ENCODE results near the gene KNDC1. TPM values are rescaled to one million over a fixed set of nuclear protein-coding genes. Genes with fewer than 3 reads are reported as not detected.

Gene KNDC1
- total and polyA plus RNA-seq, 2 of the 4 experiments (the other 2 are of a cell fraction): 0.18 to 1.1 TPM

GRCh38 chr10:133141144-133141957 lies 18.7 kb upstream of the KNDC1 start:
- intact Hi-C loops (cut with micrococcal nuclease): no loop called here
- CTCF ChIA-PET: interaction anchor here (0.5 kb wide), 1 partner anchor 322 kb away, joined by 4 read pairs; no protein-coding TSS in a partner anchor
- dilution Hi-C loops (cut with HindIII; ENCODE audit: low sequenced_read_pairs, unreplicated experiment): no loop called here

More at GRCh38 chr10:133141144-133141957, 18.7 kb upstream of the KNDC1 start:
- Histone ChIP-seq H3K9me3 (ENCODE audit: control insufficient read depth, insufficient read depth, low read length) (no peaks in the 10 kb centered on the region), H4K8ac (ENCODE audit: low read depth in 2 of 2, low read length in 2 of 2) (no peak overlapping the region), H3K14ac (replicated peaks; ENCODE audit: low read depth, low read length) (no peak overlapping the region), H2BK15ac (ENCODE audit: low read depth, low read length) (no peak overlapping the region), H2AK5ac (ENCODE audit: low read depth, low read length) (no peak overlapping the region), H3K56ac (ENCODE audit: extremely low read depth, insufficient read depth, low read length) (no peak overlapping the region), H2BK120ac (ENCODE audit: low read depth, low read length) (no peak overlapping the region), H3K9me1 (ENCODE audit: insufficient read depth, low read length) (no peaks in the 10 kb centered on the region), H3K23ac (ENCODE audit: low read depth, low read length) (no peak overlapping the region), H3K27ac (ENCODE audit: insufficient read depth, low read length) (no peak overlapping the region), H3K36me3 (ENCODE audit: control insufficient read depth, insufficient read depth, low read length) (no peaks in the 10 kb centered on the region), H4K5ac (ENCODE audit: low read depth, low read length) (no peak overlapping the region), H3K27me3 (ENCODE audit: control insufficient read depth, insufficient read depth, low read length) (peaks cover 12% of the 10 kb centered on the region), H2BK20ac (ENCODE audit: low read depth, low read length) (no peak overlapping the region), H3K4me3 (ENCODE audit: insufficient read depth, low read depth, low read length) (no peak overlapping the region), H3K18ac (ENCODE audit: low read depth, low read length) (no peak overlapping the region), H3K4me2 (ENCODE audit: low read depth, low read length) (no peak overlapping the region), H3K4ac (ENCODE audit: low read depth, low read length) (no peak overlapping the region), H4K91ac (ENCODE audit: insufficient read depth, low read depth, low read length) (no peak overlapping the region), H2BK5ac (ENCODE audit: low read depth, low read length, poor library complexity, severe bottlenecking) (no peak overlapping the region), H3K79me1 (ENCODE audit: low read depth in 1 of 2, low read length in 2 of 2) (no peaks in the 10 kb centered on the region), H2AK9ac (replicated peaks; ENCODE audit: low read depth, low read length, poor library complexity) (no peak overlapping the region), H4K20me1 (ENCODE audit: insufficient read depth, low read length) (no peaks in the 10 kb centered on the region), H3K9ac (ENCODE audit: low read depth, low read length) (no peak overlapping the region), H2AFZ (replicated peaks; ENCODE audit: low read length, poor library complexity) (no peak overlapping the region), H3K4me1 (ENCODE audit: control insufficient read depth, insufficient read depth, low read length) (no peaks in the 10 kb centered on the region; the same call in 1 of the 2 replicates)
- in situ Hi-C loops (cut with MboI; ENCODE audit: low sequenced_read_pairs): loop anchor here (25.0 kb wide), 1 partner anchor 479 kb away; no protein-coding TSS in a partner anchor
- no peak for DNase-seq
- no TSS peak for BruUV-seq (replicated peaks)
- WGBS, 2 experiments (ENCODE audit: extremely low coverage in 2 of 2, insufficient read length in 1 of 2): 64% methylated on average over 12 of the region's 28 CpGs; no CpG with 5 or more reads in 1 of the 2 experiments
- TF ChIP-seq CEBPB (IDR thresholded peaks at IDR 0.05; ENCODE audit: low read depth, low read length): no peak
- no peak for TF ChIP-seq NFE2L2 (IDR thresholded peaks at IDR 0.05; ENCODE audit: low read depth, low read length)
- no peak for TF ChIP-seq FOS (IDR thresholded peaks at IDR 0.05; ENCODE audit: low read depth, low read length)
- TF ChIP-seq ELK1 (IDR thresholded peaks at IDR 0.05; ENCODE audit: borderline replicate concordance, low read depth, low read length): no peak
- TF ChIP-seq CTCF (conservative IDR thresholded peaks at IDR 0.05; ENCODE audit: low read depth, low read length): no peak
- TF ChIP-seq MAZ (IDR thresholded peaks at IDR 0.05; ENCODE audit: borderline replicate concordance, low read depth, low read length): no peak
- no peak for TF ChIP-seq CHD1 (IDR thresholded peaks at IDR 0.05; ENCODE audit: low read depth, low read length)
- TF ChIP-seq BHLHE40 (IDR thresholded peaks at IDR 0.05; ENCODE audit: low read depth, low read length): no peak
- no peak for TF ChIP-seq USF2 (IDR thresholded peaks at IDR 0.05; ENCODE audit: low read depth, low read length)
- no peak for TF ChIP-seq MAFK (IDR thresholded peaks at IDR 0.05; ENCODE audit: low read depth, low read length)
- no peak for ATAC-seq (ENCODE audit: low read depth)
- POLR2A ChIA-PET (ENCODE audit: unreplicated experiment): no interaction called here
